ENCODE measurements around the gene ATRNL1.
"Not testable (repeated sequence)": the region's sequence is repeated elsewhere in the genome, so short reads cannot be mapped to it uniquely, and the experiment has no call there.

The ATRNL1 gene

DNA sequence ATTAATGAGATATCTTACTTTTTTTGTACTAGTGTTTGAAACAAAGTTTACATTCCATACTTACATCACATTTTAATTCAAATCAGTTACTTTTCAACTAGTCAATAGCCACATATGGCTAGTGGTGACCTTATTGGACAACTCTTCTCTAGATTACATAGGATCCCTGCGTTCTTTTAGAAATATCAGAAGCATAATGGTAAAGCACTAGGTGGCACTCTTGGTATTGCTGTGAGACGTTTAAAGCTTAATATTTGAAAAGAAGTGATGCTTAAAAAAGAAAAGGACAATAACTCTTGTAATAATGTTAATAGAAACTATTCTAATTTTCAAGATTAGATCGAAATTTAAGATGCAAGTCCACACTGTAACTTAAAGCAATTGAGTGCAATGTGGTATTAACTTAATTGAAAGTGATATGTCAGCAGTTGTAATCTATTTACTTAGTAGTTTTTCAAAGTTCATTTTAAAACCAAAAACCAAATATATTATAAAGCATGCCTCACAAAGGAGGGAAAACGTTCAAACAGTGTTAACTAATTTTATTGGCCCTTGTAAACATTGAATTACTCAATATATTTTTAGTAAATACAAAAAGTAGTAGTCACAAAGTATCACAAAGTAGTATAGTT, 339.1 kb downstream of the ATRNL1 start:
- DNase-seq (ENCODE audit: low read depth in 2 of 2), result no peak

DNA sequence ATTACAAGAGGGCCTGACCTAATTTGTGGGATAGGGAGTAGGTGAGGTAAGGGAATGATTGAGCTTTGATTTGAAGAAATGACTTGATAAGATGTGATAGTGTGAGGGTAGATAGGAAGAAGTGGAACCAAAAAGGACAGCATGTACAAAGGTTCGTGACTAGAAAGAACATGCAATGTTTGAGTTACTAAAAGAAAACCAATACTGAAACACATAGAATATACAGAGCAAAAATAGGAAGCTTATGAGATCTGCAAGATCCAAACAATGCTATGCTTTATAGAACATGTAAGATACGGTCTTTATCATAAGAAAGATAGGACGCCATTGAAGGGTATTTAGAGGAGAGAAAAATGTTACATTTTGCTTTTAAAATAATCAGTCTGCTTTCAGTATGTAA, 343.8 kb downstream of the ATRNL1 start:
- DNase-seq (ENCODE audit: low read depth in 2 of 2), result no peak

DNA sequence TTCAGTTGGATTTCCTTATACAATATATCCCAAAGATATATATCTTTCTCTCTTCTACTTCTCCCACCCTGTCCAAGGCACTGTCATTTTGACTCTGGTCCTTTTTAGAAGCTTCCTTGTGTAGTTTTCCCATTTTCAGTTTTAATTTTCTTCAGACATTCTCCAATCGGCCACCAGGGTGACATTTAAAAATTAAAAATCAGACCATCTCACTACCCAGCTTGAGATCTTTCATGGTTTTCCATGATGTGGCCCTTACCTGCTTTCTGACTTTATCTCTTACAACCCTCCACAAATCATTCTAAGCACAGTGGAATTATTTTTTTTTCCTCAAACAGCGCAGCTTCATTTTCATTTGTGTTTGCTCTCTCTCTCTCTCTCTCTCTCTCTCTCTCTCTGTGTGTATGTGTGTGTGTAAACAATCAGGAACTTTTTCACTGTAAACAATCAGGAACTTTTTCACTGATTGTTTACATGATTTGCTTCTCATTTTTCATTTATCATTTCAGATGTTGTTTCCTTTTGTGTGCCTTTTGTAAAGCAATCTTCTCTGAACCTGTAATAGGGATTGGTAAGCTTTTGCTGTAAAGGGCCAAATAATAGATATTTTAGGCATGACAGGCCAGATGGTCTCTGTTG, 348.9 kb downstream of the ATRNL1 start:
- DNase-seq (ENCODE audit: low read depth in 2 of 2), result no peak

DNA sequence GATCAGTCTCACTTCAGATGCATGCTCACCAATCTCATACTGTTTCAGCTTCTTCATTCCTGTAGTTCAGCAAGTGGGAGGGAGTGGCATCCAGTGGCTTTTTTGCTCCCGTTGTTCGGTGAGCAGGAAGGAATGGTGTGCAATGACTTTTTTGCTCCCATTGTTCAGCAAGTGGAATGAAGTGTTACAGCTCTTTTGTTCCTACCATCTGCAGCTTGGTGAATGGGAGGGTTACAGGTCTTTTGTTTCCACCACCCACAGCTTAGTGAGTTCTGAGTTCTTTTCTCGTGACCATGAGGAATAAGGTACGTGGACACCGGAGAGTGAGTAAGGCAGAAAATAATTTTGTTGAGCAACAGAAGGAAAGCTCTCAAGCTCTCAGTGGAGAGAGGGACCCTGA, 363.6 kb downstream of the ATRNL1 start:
- no peak for DNase-seq (ENCODE audit: low read depth in 2 of 2)

DNA sequence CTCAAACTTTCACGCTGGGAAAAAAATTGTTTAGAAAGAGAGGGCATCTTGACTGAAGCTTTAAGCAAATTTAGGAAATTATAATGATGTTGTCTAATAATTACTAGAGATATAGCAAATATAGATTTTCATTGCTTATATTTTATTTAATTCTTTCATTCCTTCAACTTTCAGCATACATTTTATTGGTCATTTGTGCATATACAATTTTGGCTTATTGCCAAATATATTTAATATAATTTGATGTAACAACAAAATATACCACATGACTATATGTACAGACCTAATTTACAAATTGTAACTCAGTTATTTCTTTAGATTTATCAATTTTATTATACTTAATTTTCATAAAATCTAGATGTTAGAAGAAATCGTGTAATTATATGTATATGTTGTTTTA, 390.1 kb downstream of the ATRNL1 start:
- DNase-seq (ENCODE audit: low read depth in 2 of 2), result no peak

DNA sequence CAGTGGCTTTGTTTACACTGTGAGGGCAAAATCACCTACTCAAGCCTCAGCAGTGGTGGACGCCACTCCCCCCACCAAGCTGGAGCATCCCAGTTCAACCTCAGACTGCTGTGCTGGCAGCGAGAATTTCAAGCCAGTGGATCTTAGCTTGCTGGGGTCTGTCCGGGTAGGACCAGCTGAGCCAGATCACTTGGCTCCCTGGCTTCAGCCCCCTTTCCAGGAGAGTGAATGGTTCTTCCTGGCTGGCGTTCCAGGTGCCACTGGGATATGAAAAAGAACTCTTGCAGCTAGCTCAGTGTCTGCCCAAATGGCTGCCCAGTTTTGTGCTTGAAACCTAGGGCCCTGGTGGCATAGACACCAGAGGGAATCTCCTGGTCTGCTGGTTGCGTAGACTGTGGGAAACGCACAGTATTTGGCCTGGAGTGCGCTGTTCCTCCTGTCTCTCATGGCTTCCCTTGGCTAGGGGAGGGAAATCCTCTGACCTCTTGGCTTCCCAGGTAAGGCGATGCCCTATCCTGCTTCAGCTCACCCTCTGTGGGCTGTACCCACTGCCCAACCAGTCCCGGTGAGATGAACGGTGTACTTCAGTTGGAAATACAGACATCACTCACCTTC, 398.5 kb downstream of the ATRNL1 start:
- DNase-seq (ENCODE audit: low read depth in 2 of 2), result no peak

DNA sequence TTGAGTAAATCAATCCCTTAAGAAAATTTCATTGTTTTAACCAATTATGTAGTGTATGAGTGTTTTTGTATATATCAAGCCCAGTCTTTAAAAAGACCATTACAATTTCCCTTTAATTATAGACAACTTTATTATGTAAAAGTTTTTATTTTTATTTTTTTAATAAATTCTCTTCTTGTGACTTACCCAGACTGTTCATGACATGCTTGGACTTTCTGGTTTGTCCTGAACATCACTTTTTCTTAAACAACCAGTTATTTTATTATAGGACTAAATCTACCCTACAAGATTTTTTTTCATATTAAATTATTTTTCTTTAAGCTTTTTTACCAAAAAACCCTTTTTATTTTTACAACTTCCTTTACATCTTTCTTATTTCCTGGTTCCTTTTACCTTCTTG, 410.4 kb downstream of the ATRNL1 start:
- DNase-seq (ENCODE audit: low read depth in 2 of 2), result no peak

DNA sequence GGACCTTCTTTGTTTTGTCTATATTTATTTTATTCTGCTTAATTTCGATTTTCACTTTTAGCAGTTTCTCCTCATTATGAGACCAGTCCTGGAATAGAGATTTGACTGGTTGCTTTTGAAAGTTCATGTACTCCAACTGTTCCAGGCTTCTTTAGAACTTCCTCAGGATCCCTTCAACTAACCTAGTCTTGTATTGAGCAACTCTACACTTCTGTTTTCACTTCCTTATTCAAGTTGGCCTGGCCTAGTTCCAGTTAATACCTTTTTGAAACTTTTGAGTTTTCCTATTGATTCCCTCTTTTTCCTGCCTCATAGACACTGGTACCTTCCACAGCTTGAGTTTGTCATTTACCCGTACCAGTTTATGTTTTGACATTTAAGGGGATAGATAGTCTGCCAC, 421.7 kb downstream of the ATRNL1 start:
- DNase-seq (ENCODE audit: low read depth in 2 of 2), result no peak

DNA sequence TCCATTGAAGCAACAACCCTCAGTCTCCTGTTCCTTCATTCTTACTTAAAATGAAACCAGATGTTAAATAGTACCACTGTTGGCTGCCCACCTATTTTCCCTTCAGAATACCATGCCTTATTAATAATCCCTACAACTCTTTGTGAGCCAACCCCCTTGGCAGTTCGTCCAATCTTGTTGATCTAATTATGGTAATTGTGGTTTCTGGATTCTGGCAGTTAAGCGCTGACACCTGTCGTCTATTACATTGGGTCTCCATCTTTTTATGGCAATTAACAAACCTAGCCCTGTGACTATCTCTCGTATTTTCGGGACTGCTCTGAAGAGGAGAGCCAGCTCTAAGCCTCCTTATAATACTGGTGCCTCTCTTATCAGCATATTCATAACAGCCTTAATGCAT, 432.0 kb downstream of the ATRNL1 start:
- no peak for DNase-seq (ENCODE audit: low read depth in 2 of 2)

DNA sequence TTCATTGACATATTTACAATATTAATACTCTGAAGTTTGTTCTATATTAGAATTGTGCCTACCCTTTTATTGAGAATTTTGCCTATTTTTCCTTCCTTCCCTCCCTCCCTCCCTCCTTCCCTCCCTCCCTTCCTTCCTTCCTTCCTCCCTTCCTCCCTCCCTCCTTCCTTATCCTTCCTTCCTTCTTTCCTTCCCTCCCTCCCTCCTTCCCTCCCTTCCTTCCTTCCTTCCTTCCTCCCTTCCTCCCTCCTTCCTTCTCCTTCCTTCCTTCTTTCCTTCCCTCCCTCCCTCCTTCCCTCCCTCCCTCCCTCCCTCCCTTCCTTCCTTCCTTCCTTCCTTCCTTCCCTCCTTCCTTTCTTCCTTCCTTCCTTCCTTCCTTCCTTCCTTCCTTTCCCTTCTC, 434.5 kb downstream of the ATRNL1 start:
- not testable (repeated sequence) for DNase-seq (ENCODE audit: low read depth in 2 of 2)

DNA sequence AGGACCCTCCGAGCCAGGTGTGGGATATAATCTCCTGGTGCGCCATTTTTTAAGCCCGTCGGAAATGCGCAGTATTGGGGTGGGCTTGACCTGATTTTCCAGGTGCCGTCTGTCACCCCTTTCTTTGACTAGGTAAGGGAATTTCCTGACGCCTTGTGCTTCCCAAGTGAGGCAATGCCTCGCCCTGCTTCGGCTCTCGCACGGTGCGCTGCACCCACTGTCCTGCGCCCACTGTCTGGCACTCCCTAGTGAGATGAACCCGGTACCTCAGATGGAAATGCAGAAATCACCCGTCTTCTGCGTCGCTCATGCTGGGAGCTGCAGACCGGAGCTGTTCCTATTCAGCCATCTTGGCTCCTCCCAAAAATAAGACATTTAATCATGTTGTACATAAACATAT, 443.2 kb downstream of the ATRNL1 start:
- not testable (repeated sequence) for DNase-seq (ENCODE audit: low read depth in 2 of 2)

DNA sequence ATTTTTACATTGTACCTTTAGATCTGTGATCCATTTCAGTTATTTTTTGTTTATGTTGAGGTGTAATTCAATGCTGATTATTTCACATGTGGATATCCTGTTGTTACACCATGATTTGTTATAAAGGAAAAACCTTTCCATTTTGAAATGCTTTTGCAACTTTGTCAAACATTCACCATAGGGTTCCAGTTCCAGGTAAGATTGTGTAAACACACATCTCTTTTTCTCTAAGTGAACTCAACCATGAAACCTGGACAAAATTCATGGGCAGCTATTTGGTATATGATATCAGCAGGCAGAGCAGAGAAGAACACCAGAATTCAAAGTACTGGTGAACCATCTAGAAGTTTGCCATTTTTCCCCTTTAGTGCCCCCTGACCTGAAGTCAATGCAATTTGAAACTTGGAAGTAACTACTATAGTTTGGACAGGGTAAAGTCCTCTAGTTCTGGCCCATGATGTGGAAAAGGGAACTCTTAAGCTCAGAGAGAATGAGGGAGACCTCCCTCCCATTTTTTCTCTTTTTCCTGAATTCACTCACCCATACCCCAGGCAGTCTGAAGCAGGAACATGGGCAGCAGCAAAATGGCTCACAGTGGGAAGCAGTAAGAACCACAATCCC, 446.1 kb downstream of the ATRNL1 start:
- DNase-seq (ENCODE audit: low read depth in 2 of 2), result no peak

DNA sequence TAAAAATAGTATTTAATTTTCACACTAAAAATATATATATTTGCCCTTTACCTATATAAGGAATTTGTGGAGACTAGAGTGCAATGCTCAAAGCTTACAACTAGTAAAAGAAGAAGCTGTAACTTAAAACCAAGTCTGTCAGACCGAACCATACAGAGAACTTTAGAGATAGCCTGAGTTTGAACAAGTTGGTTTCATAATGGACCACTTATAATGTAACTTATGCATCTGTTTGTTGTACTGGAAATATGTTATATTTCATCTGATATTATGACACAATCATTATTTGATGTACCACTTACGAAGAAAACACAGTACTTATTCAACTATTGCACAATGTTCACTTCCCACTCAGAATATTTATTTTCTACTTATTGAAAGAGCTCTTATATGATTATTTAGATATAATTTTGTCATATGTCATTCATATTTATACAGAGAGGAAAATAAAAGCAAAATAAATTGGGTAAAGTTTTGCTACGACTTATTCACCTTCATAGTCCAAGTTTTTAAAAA, 462.8 kb downstream of the ATRNL1 start:
- DNase-seq (ENCODE audit: low read depth in 2 of 2), result no peak

DNA sequence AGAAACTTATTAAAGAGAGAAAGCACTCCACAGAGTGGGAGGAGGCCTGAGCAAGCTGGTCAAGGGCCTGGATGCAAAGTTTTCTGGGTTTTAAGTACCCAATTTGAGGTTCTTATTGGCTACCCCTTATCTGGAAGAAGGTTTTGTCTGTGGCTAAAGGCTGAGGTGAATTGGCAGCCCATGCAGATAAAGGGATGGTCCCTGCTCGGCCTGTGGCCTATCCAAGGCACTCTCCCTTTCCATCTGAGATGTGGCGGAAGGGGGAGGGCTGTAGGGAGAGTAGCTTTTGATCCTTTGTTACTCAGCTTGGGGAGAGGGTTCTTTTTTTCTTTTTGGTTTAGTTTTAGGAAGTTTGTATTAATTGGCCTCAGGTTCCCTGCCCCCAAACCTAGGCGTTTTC, 465.1 kb downstream of the ATRNL1 start:
- no peak for DNase-seq (ENCODE audit: low read depth in 2 of 2)

DNA sequence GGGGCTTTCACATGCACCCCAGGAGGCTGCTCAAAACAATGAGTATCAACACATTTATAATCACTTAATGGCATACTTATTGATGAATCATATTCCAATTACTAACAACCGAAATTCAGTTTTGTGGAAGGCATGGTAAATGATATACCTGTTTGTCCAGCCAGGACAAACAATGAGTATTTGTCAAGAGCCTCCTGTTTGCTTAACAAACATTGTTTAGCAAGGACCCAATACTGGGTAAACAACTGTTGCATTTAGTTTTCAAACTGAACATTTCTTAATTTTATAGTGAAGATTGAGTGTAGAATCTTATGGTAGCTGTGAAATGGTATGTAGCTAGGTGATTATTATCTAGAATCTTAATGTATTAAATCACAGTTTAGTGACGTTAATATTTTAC, 473.7 kb downstream of the ATRNL1 start:
- no peak for DNase-seq (ENCODE audit: low read depth in 2 of 2)

DNA sequence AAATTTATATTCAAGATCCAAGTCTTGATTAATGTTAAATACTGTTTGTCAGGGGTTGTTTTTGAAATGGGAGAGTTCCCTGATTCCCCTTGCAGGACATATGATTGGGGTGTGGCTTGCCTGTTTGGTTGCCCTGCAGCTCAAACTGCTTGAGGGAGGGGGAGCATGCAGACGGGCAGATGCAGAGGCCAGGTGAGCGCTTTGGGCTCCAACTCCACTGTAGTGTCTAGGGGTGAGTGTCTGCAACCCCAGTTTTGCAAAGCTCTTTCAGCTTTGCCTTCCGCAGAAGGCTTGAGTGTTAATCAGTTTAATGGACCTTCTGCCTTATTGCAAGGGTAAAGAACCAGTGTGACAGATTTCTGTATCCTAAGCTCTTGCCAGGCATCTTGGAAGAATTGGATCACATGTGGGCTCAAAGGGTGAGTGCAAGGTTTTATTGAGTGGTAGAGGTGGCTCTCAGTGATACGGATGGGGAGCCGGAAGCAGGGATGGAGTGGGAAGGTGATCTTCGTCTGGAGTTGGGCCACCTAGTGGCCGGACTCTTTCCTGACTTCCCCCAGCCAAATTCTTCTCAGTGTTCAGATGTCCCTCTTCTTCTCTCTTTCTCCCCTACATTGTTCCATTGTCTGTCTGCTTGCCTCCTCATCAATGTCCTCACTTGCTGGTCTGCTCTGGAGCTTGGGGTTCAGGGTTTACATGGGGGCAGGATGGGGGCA, 479.7 kb downstream of the ATRNL1 start:
- DNase-seq (ENCODE audit: low read depth in 2 of 2), result no peak

DNA sequence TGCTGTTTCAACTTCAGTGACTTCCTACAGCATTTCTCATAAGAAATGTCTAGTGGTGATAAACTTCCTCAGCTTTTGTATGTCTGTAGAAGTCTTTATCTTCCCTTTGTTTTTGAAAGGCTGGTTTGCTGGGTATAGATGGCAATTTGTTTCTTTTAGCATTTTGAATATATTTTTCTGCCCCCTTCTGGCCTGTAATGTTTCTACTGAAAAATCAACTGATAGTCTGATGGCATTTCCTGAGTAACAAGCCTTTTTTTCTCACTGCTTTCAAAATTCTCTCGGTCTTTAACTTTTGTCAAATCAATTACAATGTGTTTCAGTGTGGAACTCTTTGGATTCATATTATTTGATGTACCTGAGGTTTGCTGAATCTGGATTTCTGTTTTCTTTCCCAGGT, 487.1 kb downstream of the ATRNL1 start:
- DNase-seq (ENCODE audit: low read depth in 2 of 2), result no peak

DNA sequence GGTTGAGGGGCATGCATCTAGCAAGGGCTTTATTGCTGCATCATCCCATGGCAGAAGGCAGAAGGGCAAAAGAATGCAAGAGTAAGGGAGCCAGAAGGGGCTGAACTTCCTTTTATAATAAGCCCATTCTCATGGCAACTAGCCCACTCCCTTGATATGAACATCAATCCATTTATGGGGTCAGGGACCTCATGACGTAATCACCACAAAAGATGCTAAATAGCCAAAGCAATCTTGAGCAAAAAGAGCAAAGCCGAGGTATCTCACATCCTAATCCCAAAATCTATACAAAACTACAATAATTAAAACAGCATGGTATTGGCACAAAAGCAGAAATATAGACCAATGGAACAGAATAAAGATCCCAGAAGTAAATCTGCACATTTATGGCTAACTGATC, 499.9 kb downstream of the ATRNL1 start:
- DNase-seq (ENCODE audit: low read depth in 2 of 2), result no peak

DNA sequence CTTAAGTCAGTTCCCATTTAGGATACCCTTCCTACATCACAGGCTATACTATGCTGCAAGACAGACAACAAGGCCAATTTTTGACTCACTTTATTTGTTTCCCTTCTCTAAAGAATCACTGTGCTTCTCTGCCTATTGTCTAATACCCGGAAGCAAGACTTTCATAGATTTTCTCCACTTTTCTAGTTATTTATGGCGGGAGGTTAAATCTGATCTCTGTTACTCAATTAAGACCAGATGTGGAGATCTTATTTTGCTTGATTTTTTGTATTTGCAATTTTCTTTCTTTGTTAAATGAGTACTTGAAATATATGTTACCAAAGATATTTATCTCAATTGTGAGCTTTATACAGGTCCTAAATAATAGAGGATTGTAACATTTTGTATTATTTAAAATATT, 511.5 kb downstream of the ATRNL1 start:
- no peak for DNase-seq (ENCODE audit: low read depth in 2 of 2)

DNA sequence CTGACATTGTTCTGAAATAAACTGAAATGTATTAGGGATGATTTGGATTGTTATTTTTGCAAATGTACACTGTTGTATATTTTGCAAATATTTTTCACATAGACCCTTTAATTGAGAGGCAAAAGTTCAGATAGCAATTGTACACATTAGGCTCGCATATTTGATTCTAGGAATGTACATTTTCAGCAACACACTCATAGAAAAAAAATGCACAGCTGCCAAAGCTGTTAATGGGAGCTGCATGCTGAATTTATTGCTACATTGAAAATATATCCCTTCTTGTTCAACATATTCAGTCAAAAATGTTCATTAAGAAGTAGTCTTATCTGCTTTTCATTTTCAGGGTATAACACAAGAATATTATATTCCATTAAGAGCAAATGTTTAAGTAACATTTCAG, 512.9 kb downstream of the ATRNL1 start:
- DNase-seq (ENCODE audit: low read depth in 2 of 2), result no peak

DNA sequence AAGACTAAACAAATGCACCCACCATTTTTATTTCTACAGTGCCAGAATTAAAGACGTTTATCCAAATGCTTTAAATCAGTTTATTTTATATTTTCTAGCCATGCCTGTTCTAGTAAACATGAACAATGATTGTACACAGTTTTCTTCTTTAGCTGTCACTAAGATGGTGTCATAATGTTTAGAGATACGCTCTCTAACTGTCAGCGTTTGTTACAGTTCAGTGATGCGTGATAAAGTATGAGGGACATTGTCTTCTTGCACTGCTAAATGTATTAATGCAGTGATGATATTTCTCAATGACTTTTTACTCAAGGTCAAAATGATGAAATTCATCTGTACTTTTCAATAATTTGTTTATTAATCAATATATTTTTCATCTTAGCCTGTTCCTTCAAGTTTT, 513.6 kb downstream of the ATRNL1 start:
- no peak for DNase-seq (ENCODE audit: low read depth in 2 of 2)

DNA sequence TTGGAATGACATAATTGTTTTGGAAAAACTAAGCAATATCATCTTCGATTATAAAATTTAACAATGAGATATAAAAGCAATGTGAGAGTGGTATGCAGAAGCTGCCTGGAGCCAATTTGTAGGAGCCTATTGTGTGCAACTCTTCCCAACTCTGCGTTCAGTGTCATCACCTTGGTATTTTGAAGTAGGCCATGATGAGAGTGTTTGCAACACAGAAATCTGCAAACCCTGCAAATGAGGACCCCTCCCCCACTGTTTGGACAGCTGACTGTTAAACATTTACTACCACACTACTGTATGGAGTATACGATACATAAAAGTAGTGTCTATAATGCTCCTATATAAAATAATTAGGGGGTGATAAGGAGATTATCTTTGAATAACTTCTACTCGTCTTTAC, 531.3 kb downstream of the ATRNL1 start:
- DNase-seq (ENCODE audit: low read depth in 2 of 2), result no peak

Measured in stimulated activated CD4-positive, alpha-beta T cell treated with anti-CD3 and anti-CD28 coated beads, Interleukin-4, amount 100 ng/mL, for 48 hours (primary cell).